ENCODE measurements around the gene INPP4B. TPM values are rescaled to one million over a fixed set of nuclear protein-coding genes. Genes with fewer than 3 reads are reported as not detected.
"Not testable (repeated sequence)": the region's sequence is repeated elsewhere in the genome, so short reads cannot be mapped to it uniquely, and the experiment has no call there.

INPP4B gene
- total RNA-seq, 3 donors from 2014 or later, result 15.8 to 113 (median 93.4) TPM

- H3K9me3 ChIP-seq, result no peaks in the 10 kb centered on the region
- H3K4me3 ChIP-seq, result peak overlapping the region; percentile 43 to 65 (median 48)
- H3K36me3 ChIP-seq, result no peaks in the 10 kb centered on the region
- H3K4me1 ChIP-seq, result peaks cover 0 to 16% of the 10 kb centered on the region in 2 donors
- DNase-seq (ENCODE audit: low spot score in 2 of 2), result no peak
- H3K27me3 ChIP-seq, result no peaks in the 10 kb centered on the region
- peak overlapping the region; percentile 76 to 78 for H3K27ac ChIP-seq
- intact Hi-C loops (cut with DNase I; ENCODE audit: low total_unique reads), result no loop called here
- TF ChIP-seq POLR2A (IDR thresholded peaks at IDR 0.05) (no peak), CTCF (IDR thresholded peaks at IDR 0.05) (no peak), POLR2AphosphoS5 (IDR thresholded peaks at IDR 0.05) (no peak)
Observed at GRCh38 chr4:142405695-142406498, 440.2 kb downstream of the INPP4B start.

- peaks cover 0 to 16% of the 10 kb centered on the region in 2 donors for H3K4me1 ChIP-seq
- DNase-seq (ENCODE audit: low spot score in 2 of 2), result peak in 1 of 2 donors; percentile 35
- H3K4me3 ChIP-seq, result peak overlapping the region; percentile 43 to 65 (median 48)
- H3K9me3 ChIP-seq, result no peaks in the 10 kb centered on the region
- intact Hi-C loops (cut with DNase I; ENCODE audit: low total_unique reads), result no loop called here
- H3K27ac ChIP-seq, result peak overlapping the region; percentile 76 to 78
- H3K36me3 ChIP-seq, result no peaks in the 10 kb centered on the region
- no peaks in the 10 kb centered on the region for H3K27me3 ChIP-seq
- TF ChIP-seq POLR2A (IDR thresholded peaks at IDR 0.05), result no peak
- TF ChIP-seq CTCF (IDR thresholded peaks at IDR 0.05), result no peak
- no peak for TF ChIP-seq POLR2AphosphoS5 (IDR thresholded peaks at IDR 0.05)
Observed at GRCh38 chr4:142405021-142405694, 440.9 kb downstream of the INPP4B start.

- Histone ChIP-seq H3K36me3 (no peaks in the 10 kb centered on the region), H3K9me3 (no peaks in the 10 kb centered on the region), H3K27ac (peak overlapping the region in 1 of 2 donors; percentile 7), H3K4me3 (peak overlapping the region; percentile 43 to 65 (median 48)), H3K4me1 (peaks cover 0 to 16% of the 10 kb centered on the region in 2 donors), H3K27me3 (no peaks in the 10 kb centered on the region)
- intact Hi-C loops (cut with DNase I; ENCODE audit: low total_unique reads), result no loop called here
- TF ChIP-seq CTCF (IDR thresholded peaks at IDR 0.05) (no peak), POLR2A (IDR thresholded peaks at IDR 0.05) (no peak), POLR2AphosphoS5 (IDR thresholded peaks at IDR 0.05) (no peak)
- DNase-seq (ENCODE audit: low spot score in 2 of 2), result no peak
Observed at GRCh38 chr4:142404191-142404611, 441.9 kb downstream of the INPP4B start.

- H3K4me3 ChIP-seq, result peak overlapping the region in 1 of 3 donors; percentile 26
- TF ChIP-seq CTCF (IDR thresholded peaks at IDR 0.05), result no peak
- TF ChIP-seq POLR2A (IDR thresholded peaks at IDR 0.05), result no peak
- no peak for TF ChIP-seq POLR2AphosphoS5 (IDR thresholded peaks at IDR 0.05)
Observed at GRCh38 chr4:142402900-142403299, 443.2 kb downstream of the INPP4B start.

GRCh38 chr4:142402156-142402555 is 443.9 kb downstream of the INPP4B start:
- H3K27ac ChIP-seq, result peak overlapping the region in 1 of 2 donors; percentile 43
- no peaks in the 10 kb centered on the region for H3K27me3 ChIP-seq
- no peak for DNase-seq (ENCODE audit: low spot score in 2 of 2)
- intact Hi-C loops (cut with DNase I; ENCODE audit: low total_unique reads), result no loop called here
- H3K9me3 ChIP-seq, result no peaks in the 10 kb centered on the region
- TF ChIP-seq POLR2AphosphoS5 (IDR thresholded peaks at IDR 0.05), result no peak
- TF ChIP-seq CTCF (IDR thresholded peaks at IDR 0.05), result no peak
- TF ChIP-seq POLR2A (IDR thresholded peaks at IDR 0.05), result no peak
- H3K4me3 ChIP-seq, result no peak overlapping the region
- H3K4me1 ChIP-seq, result peaks cover 0 to 16% of the 10 kb centered on the region in 2 donors
- no peaks in the 10 kb centered on the region for H3K36me3 ChIP-seq

More at GRCh38 chr4:142402900-142403299, 443.2 kb downstream of the INPP4B start:
- DNase-seq (ENCODE audit: low spot score in 2 of 2), result no peak
- no peaks in the 10 kb centered on the region for H3K27me3 ChIP-seq
- H3K36me3 ChIP-seq, result no peaks in the 10 kb centered on the region
- H3K27ac ChIP-seq, result peak overlapping the region; percentile 43 to 46
- no peaks in the 10 kb centered on the region for H3K9me3 ChIP-seq
- intact Hi-C loops (cut with DNase I; ENCODE audit: low total_unique reads), result no loop called here
- peaks cover 0 to 16% of the 10 kb centered on the region in 2 donors for H3K4me1 ChIP-seq

GRCh38 chr4:142397364-142397991 is 448.6 kb downstream of the INPP4B start:
- H3K4me1 ChIP-seq; H3K9me3 ChIP-seq; H3K27me3 ChIP-seq; H3K36me3 ChIP-seq; H3K4me3 ChIP-seq; DNase-seq (ENCODE audit: low spot score in 2 of 2); intact Hi-C loops (cut with DNase I; ENCODE audit: low total_unique reads); H3K27ac ChIP-seq: not testable (repeated sequence)

Measured in breast epithelium (tissue), 4 donors.